Measurements from ENCODE around the gene PCCA. TPM values are rescaled to one million over a fixed set of nuclear protein-coding genes. Genes with fewer than 3 reads are reported as not detected.

PCCA gene
- total RNA-seq, 4 donors from 2014 or later, result 46.9 to 66.0 (median 49.4) TPM

- no peak for DNase-seq
- no peak overlapping the region for H3K27ac ChIP-seq
- no peaks in the 10 kb centered on the region for H3K9me3 ChIP-seq
- H3K27me3 ChIP-seq, result no peaks in the 10 kb centered on the region
- no peaks in the 10 kb centered on the region for H3K36me3 ChIP-seq
- TF ChIP-seq CTCF (IDR thresholded peaks at IDR 0.05), result no peak
- TF ChIP-seq POLR2A (IDR thresholded peaks at IDR 0.05), result no peak
- no peaks in the 10 kb centered on the region for H3K4me1 ChIP-seq
- no peak overlapping the region for H3K4me3 ChIP-seq
Observed at GRCh38 chr13:100362371-100362770, 273.5 kb downstream of the PCCA start.

DNA sequence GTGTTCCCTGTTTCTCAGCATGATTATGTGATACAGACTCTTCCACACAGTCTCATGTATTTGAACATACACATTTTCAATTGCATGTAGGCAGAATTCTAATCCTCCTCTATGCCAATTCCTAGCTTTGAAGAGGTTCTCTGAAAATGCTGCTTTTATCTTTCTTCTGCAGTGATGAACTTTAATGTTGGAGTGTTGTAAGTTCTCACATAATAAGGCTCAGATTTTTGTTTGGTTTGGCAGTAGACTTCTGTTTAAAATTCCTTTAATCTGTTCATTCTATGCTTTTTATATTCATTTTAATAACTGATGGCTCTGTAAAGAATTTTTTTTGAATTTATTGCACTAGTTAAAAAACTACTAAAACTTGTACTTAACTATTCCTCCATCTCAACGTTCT lies 273.9 kb downstream of the PCCA start:
- no peaks in the 10 kb centered on the region for H3K4me1 ChIP-seq
- no peak overlapping the region for H3K4me3 ChIP-seq
- no peak overlapping the region for H3K27ac ChIP-seq
- DNase-seq, result no peak
- H3K9me3 ChIP-seq, result no peaks in the 10 kb centered on the region
- no peaks in the 10 kb centered on the region for H3K36me3 ChIP-seq
- H3K27me3 ChIP-seq, result no peaks in the 10 kb centered on the region
- TF ChIP-seq CTCF (IDR thresholded peaks at IDR 0.05), result no peak
- TF ChIP-seq POLR2A (IDR thresholded peaks at IDR 0.05), result no peak

- H3K9me3 ChIP-seq, result no peaks in the 10 kb centered on the region
- no peaks in the 10 kb centered on the region for H3K36me3 ChIP-seq
- H3K27me3 ChIP-seq, result no peaks in the 10 kb centered on the region
- H3K4me1 ChIP-seq, result no peaks in the 10 kb centered on the region
- DNase-seq, result no peak
- H3K4me3 ChIP-seq, result no peak overlapping the region
- TF ChIP-seq POLR2A (IDR thresholded peaks at IDR 0.05) (no peak), CTCF (IDR thresholded peaks at IDR 0.05) (no peak)
- no peak overlapping the region for H3K27ac ChIP-seq
Observed at GRCh38 chr13:100363285-100363711, 274.4 kb downstream of the PCCA start.

GRCh38 chr13:100363874-100364273 lies 275.0 kb downstream of the PCCA start:
- peaks cover 0 to 4% (median 0%) of the 10 kb centered on the region in 3 donors for H3K36me3 ChIP-seq
- H3K9me3 ChIP-seq, result no peaks in the 10 kb centered on the region
- no peak for DNase-seq
- no peak for TF ChIP-seq POLR2A (IDR thresholded peaks at IDR 0.05)
- TF ChIP-seq CTCF (IDR thresholded peaks at IDR 0.05), result no peak
- H3K27me3 ChIP-seq, result no peaks in the 10 kb centered on the region
- no peak overlapping the region for H3K27ac ChIP-seq
- H3K4me3 ChIP-seq, result no peak overlapping the region
- no peaks in the 10 kb centered on the region for H3K4me1 ChIP-seq

DNA sequence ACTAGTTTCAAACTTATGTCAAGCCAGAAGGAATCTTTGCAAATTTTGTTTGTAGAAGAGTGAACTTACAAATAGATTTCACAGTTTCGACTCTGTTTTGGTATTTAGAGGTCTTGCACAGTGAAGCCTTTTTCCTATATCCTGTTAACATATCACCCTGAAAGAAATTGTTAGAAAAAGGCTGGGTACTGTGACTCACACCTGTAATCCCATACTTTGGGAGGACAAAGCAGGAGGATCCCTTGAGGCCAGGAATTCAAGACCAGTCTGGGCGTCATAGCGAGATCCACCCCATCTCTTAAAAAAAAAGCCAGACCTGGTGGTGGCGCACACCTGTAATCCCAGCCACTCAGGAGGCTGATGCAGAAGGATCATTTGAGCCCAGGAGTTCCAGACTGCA lies 275.7 kb downstream of the PCCA start:
- Histone ChIP-seq H3K4me1 (no peaks in the 10 kb centered on the region), H3K27ac (no peak overlapping the region), H3K9me3 (no peaks in the 10 kb centered on the region), H3K4me3 (no peak overlapping the region), H3K27me3 (no peaks in the 10 kb centered on the region), H3K36me3 (peaks cover 0 to 11% (median 0%) of the 10 kb centered on the region in 3 donors)
- DNase-seq, result no peak
- TF ChIP-seq POLR2A (IDR thresholded peaks at IDR 0.05), result no peak
- no peak for TF ChIP-seq CTCF (IDR thresholded peaks at IDR 0.05)

DNA sequence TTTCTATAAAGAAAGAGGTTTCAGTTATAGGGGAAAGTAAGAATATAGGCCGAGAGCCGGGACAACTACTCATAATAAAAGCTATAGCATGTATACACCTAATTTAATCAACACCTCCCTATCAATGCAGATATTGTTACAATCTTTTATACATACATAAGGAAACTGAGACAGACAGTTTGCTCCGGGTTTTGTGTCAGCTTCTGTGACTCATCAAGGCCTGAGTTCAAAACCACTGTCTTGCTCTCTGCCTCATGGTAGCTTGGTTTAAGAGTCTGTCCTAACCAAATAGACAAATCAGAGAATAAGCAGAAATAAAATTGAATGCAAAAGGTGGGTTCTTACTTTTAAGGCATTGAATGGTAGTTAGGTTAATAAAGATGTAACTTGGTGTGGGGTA lies 276.8 kb downstream of the PCCA start:
- Histone ChIP-seq H3K36me3 (peaks cover 0 to 11% (median 0%) of the 10 kb centered on the region in 3 donors), H3K4me1 (no peaks in the 10 kb centered on the region), H3K27ac (no peak overlapping the region), H3K9me3 (no peaks in the 10 kb centered on the region), H3K4me3 (no peak overlapping the region), H3K27me3 (no peaks in the 10 kb centered on the region)
- no peak for TF ChIP-seq CTCF (IDR thresholded peaks at IDR 0.05)
- no peak for TF ChIP-seq POLR2A (IDR thresholded peaks at IDR 0.05)
- no peak for DNase-seq

All from Peyer's patch (tissue), 4 donors.